Measurements from ENCODE around the gene SOD2.
A peak's percentile ranks its signal among the peaks of the same experiment; 100 is the strongest.
"Not testable (repeated sequence)": the region's sequence is repeated elsewhere in the genome, so short reads cannot be mapped to it uniquely, and the experiment has no call there.

Gene SOD2

DNA sequence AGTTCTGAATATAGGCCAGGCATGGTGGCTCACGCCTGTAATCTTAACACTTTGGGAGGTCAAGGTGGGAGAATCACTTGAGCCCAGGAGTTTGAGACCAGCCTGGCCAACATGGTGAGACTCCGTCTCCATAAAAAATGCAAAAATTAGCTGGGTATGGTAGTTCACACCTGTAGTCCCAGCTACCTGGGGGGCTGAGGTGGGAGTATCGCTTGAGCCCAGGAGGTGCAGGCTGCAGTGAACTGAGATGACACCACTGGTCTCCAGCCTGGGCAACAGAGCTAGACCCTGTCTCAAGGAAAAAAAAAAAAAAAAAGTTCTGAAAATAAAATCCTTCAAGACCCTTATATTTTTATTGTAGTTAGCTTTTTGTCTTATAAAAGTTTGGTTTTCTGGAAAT lies 22.6 kb upstream of the SOD2 start:
- no peak for DNase-seq

GRCh38 chr6:159715166-159715565 lies 22.1 kb upstream of the SOD2 start:
- DNase-seq = no peak

GRCh38 chr6:159714404-159714803 lies 21.4 kb upstream of the SOD2 start:
- no peak for DNase-seq

GRCh38 chr6:159713984-159714383 lies 20.9 kb upstream of the SOD2 start:
- DNase-seq = no peak

DNA sequence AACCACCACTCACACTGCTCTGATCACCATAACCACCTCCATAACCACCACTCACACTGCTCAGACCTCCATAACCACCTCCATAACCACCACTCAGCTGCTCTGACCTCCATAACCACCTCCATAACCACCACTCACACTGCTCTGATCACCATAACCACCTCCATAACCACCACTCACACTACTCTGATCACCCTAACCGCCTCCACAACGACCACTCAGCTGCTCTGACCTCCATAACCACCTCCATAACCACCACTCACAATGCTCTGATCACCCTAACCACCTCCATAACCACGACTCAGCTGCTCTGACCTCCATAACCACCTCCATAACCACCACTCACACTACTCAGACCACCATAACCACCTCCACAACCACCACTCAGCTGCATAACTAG lies 19.3 kb upstream of the SOD2 start:
- not testable (repeated sequence) for DNase-seq

DNA sequence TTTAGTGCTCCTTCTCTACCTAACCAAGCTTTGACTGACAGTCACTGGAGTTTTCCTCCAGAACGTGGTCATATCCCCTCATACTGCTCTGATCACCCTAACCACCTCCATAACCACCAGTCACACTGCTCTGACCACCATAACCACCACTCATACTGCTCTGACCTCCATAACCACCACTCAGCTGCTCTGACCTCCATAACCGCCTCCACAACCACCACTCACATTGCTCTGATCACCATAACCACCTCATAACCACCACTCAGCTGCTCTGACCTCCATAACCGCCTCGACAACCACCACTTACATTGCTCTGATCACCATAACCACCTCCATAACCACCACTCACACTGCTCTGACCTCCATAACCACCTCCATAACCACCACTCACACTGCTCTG lies 17.6 kb upstream of the SOD2 start:
- not testable (repeated sequence) for DNase-seq

GRCh38 chr6:159701413-159701999 lies 8.5 kb upstream of the SOD2 start:
- DNase-seq = no peak

GRCh38 chr6:159700970-159701369 lies 7.9 kb upstream of the SOD2 start:
- no peak for DNase-seq

- no peak for DNase-seq
Measured at GRCh38 chr6:159695984-159696383, 2.9 kb upstream of the SOD2 start.

GRCh38 chr6:159693894-159694545 lies 979 bp upstream of the SOD2 start:
- DNase-seq = peak in 1 of 2 experiments; percentile 34

DNA sequence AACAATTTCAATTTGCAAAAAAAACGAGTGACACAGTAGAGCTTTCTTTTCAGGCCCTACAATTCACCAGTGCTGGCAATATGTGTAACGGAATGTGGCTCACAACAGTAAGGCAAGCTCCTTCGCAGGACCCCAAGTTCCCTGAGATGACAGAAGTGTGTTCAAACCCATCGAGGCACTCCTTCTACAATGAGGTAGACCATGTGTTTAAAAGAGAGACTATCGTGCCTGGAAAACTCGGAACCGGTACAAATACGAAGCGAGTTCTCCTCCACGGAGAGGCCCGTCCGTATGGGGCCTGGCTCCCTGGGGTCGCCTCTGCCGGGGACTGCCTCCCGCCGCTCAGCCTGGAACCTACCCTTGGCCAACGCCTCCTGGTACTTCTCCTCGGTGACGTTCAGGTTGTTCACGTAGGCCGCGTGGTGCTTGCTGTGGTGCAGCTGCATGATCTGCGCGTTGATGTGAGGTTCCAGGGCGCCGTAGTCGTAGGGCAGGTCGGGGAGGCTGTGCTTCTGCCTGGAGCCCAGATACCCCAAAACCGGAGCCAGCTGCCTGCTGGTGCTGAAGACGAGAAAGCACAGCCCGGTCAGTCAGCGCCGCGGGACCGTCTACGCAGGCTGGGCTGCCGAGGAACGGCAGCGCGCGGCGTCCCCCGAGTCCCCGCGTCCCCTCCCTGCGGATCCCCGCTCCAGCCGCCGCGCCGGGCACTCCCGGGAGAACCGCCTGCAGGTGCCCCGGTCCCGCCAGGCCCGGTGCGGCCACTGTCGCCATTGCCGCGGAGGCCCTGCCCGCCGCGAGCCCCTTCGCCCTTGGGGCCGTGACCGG lies 526 bp downstream of the SOD2 start:
- peak; percentile 48 to 61 for DNase-seq

DNA sequence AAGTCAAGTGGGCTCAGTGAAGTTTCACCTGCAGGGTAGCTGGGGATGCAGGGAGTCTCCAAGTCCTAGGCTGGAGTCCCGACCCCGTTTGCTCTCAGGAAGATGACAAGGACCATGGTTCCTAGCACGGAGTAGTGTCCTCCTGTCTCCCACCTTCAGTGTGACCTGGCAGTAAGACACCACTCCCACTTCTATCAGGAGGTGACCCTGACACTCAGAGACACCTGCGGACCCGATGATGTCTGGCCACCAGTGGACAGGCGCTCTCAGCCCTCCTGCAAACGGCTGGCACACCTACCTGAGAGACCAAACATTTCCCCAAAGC lies 1.1 kb downstream of the SOD2 start:
- DNase-seq = no peak

DNA sequence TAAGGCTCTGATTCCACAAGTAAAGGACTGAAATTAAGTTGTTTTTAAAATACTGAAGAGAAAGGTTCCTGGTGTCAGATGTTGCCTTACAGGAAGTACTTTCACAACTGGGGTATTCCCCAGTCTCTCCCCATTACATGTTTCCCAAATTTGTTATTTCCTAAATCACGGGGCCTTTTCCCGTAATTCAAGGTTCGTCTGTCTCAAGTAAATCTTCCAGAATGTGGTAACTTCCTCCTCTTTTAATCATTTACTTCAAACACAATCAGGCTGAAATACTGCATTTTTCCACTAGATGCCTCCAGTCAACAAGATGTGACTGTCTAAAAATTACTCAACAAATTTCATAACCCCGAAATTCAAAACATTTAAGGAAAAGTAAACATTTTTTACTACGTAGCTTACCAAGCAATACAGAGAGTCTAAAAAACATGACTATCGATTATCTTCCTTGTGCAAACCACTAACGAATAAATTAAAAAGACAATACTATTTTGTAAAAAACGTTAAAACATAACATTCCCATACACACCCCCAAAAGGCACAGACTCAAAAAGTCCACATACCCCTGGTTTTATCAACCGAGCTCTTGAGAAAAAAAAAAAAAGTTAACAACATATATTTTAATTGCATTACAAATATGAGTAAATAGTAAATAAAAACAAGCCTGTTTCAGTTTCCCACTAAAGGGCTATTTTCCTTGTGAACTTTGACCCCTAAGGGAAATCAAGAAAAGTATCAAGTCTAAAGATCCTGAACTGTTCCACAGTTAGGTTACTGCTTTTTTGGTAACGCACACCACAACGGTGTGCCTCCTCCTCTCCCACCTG lies 1.7 kb downstream of the SOD2 start:
- no peak for DNase-seq

- DNase-seq = not testable (repeated sequence)
Measured at GRCh38 chr6:159690135-159690534, 2.9 kb downstream of the SOD2 start.

- DNase-seq = no peak
Measured at GRCh38 chr6:159689001-159689400, 4.0 kb downstream of the SOD2 start.

GRCh38 chr6:159688266-159688905 lies 4.7 kb downstream of the SOD2 start:
- no peak for DNase-seq

- no peak for DNase-seq
Measured at GRCh38 chr6:159687341-159687740, 5.7 kb downstream of the SOD2 start.

DNA sequence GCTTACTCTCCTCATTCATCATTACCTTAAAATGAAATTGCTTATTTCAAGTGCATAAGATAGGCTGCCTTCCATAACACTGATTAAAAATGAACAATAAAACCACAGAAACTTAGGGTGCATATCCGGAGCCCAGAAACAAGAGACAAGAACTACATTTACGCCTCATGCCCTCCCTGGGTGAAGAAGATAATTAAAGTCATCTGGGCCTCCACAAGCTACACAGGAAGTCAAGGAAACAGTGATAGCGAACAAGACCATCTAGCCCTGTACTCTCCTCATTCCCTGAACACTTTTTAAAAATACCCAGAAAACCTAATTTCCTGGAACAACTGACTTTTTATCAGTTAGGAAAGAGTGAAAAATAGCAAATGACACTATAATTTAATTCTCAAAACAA lies 6.3 kb downstream of the SOD2 start:
- no peak for DNase-seq

- DNase-seq = no peak
Measured at GRCh38 chr6:159686040-159686439, 7.0 kb downstream of the SOD2 start.

GRCh38 chr6:159684013-159684304 lies 9.1 kb downstream of the SOD2 start:
- DNase-seq = no peak

DNA sequence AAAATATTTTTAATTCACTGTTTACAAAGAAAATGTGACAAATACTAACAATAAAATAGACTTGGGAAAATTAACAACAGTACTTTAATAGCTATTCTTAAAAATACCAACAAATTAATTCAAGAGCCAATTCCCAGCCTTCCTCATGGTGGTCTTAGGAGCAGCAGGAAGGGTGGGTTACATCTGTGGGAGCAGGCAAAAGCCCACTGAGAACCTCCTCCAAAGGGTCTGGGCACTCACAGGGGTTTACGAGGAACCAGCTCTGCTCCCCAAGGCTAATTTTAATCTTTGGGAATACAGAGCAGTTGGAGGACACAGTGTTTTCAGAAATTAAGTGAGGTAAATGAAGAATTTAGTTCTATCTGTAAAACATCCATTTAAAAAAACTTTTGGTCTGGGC lies 10.2 kb downstream of the SOD2 start:
- no peak for DNase-seq

DNA sequence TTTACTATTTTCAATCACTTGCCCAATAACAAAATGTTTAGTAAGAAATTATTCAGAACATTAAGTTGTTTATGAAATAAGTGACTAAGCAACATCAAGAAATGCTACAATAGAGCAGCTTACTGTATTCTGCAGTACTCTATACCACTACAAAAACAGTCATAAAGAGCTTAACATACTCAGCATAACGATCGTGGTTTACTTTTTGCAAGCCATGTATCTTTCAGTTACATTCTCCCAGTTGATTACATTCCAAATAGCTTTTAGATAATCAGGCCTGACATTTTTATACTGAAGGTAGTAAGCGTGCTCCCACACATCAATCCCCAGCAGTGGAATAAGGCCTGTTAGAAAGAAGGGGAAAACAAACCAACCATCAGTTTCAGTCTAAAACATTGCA lies 10.7 kb downstream of the SOD2 start:
- no peak for DNase-seq

Measured in stimulated activated CD4-positive, alpha-beta T cell treated with anti-CD3 and anti-CD28 coated beads, Interleukin-4, amount 100 ng/mL, for 4 hours (primary cell).